Measurements from ENCODE around the gene TECRL. TPM values are rescaled to one million over a fixed set of nuclear protein-coding genes. Genes with fewer than 3 reads are reported as not detected.

The TECRL gene
- total and polyA plus RNA-seq, 2 experiments from 2014 or later = 0.10 to 0.21 TPM

GRCh38 chr4:64407000-64407399 lies 2.2 kb downstream of the TECRL start:
- DNase-seq (ENCODE audit: low spot score) = no peak
- no peaks in the 10 kb centered on the region for H3K9me3 ChIP-seq (ENCODE audit: low read depth)
- H4K20me1 ChIP-seq (ENCODE audit: insufficient read depth, poor library complexity, severe bottlenecking) = no peaks in the 10 kb centered on the region
- H3K27ac ChIP-seq = no peak overlapping the region
- H3K4me1 ChIP-seq (ENCODE audit: insufficient read depth) = no peaks in the 10 kb centered on the region
- no peaks in the 10 kb centered on the region for H3K9me2 ChIP-seq (replicated peaks; ENCODE audit: insufficient read depth)
- H3K27me3 ChIP-seq = no peaks in the 10 kb centered on the region
- no peaks in the 10 kb centered on the region for H3K36me3 ChIP-seq (replicated peaks; ENCODE audit: insufficient read depth, low read depth)
- WGBS (ENCODE audit: low lambda C conversion rate, missing lambda C conversion rate) = 81% methylated on average over 1 of the region's 1 CpG
- no peaks in the 10 kb centered on the region for H3K79me2 ChIP-seq
- H3K4me2 ChIP-seq = no peak overlapping the region
- no peak overlapping the region for H3K4me3 ChIP-seq
- no peak overlapping the region for H2AFZ ChIP-seq
- TF ChIP-seq EZH2phosphoT487 (IDR thresholded peaks at IDR 0.05; ENCODE audit: low read depth, severe bottlenecking, unreplicated experiment) (no peak), CTCF (IDR thresholded peaks at IDR 0.05; ENCODE audit: poor library complexity) (no peak), EZH2 (IDR thresholded peaks at IDR 0.05; ENCODE audit: borderline replicate concordance) (no peak)

GRCh38 chr4:64405761-64406160 lies 3.5 kb downstream of the TECRL start:
- H2AFZ ChIP-seq = no peak overlapping the region
- no peak overlapping the region for H3K4me3 ChIP-seq
- no peaks in the 10 kb centered on the region for H3K27me3 ChIP-seq
- no peaks in the 10 kb centered on the region for H3K4me1 ChIP-seq (ENCODE audit: insufficient read depth)
- no peaks in the 10 kb centered on the region for H3K9me3 ChIP-seq (ENCODE audit: low read depth)
- no peaks in the 10 kb centered on the region for H4K20me1 ChIP-seq (ENCODE audit: insufficient read depth, poor library complexity, severe bottlenecking)
- no peak overlapping the region for H3K27ac ChIP-seq
- DNase-seq (ENCODE audit: low spot score) = no peak
- H3K79me2 ChIP-seq = no peaks in the 10 kb centered on the region
- H3K36me3 ChIP-seq (replicated peaks; ENCODE audit: insufficient read depth, low read depth) = no peaks in the 10 kb centered on the region
- 62% methylated on average over 11 of the region's 11 CpGs for whole genome bisulfite sequencing (ENCODE audit: low lambda C conversion rate, missing lambda C conversion rate)
- no peaks in the 10 kb centered on the region for H3K9me2 ChIP-seq (replicated peaks; ENCODE audit: insufficient read depth)
- TF ChIP-seq EZH2phosphoT487 (IDR thresholded peaks at IDR 0.05; ENCODE audit: low read depth, severe bottlenecking, unreplicated experiment) (no peak), CTCF (IDR thresholded peaks at IDR 0.05; ENCODE audit: poor library complexity) (no peak), EZH2 (IDR thresholded peaks at IDR 0.05; ENCODE audit: borderline replicate concordance) (no peak)
- no peak overlapping the region for H3K4me2 ChIP-seq

GRCh38 chr4:64402684-64403083 lies 6.6 kb downstream of the TECRL start:
- H3K9me3 ChIP-seq (ENCODE audit: low read depth) = no peaks in the 10 kb centered on the region
- WGBS (ENCODE audit: low lambda C conversion rate, missing lambda C conversion rate) = 21% methylated on average over 2 of the region's 2 CpGs
- H3K4me1 ChIP-seq (ENCODE audit: insufficient read depth) = no peaks in the 10 kb centered on the region
- H3K27me3 ChIP-seq = no peaks in the 10 kb centered on the region
- H3K4me2 ChIP-seq = no peak overlapping the region
- H3K4me3 ChIP-seq = no peak overlapping the region
- H3K9me2 ChIP-seq (replicated peaks; ENCODE audit: insufficient read depth) = no peaks in the 10 kb centered on the region
- no peak for DNase-seq (ENCODE audit: low spot score)
- no peaks in the 10 kb centered on the region for H3K79me2 ChIP-seq
- H3K36me3 ChIP-seq (replicated peaks; ENCODE audit: insufficient read depth, low read depth) = no peaks in the 10 kb centered on the region
- H2AFZ ChIP-seq = no peak overlapping the region
- TF ChIP-seq CTCF (IDR thresholded peaks at IDR 0.05; ENCODE audit: poor library complexity) (no peak), EZH2 (IDR thresholded peaks at IDR 0.05; ENCODE audit: borderline replicate concordance) (no peak), EZH2phosphoT487 (IDR thresholded peaks at IDR 0.05; ENCODE audit: low read depth, severe bottlenecking, unreplicated experiment) (no peak)
- H4K20me1 ChIP-seq (ENCODE audit: insufficient read depth, poor library complexity, severe bottlenecking) = no peaks in the 10 kb centered on the region
- no peak overlapping the region for H3K27ac ChIP-seq

Measured in hepatocyte (in vitro differentiated cells).